ENCODE measurements around the gene GRIK5. TPM values are rescaled to one million over a fixed set of nuclear protein-coding genes. Genes with fewer than 3 reads are reported as not detected.

Gene GRIK5
- total RNA-seq, 1 donor, result 0.18 TPM

- no peak for DNase-seq (ENCODE audit: low read depth)
- TF ChIP-seq, protein P1, sequence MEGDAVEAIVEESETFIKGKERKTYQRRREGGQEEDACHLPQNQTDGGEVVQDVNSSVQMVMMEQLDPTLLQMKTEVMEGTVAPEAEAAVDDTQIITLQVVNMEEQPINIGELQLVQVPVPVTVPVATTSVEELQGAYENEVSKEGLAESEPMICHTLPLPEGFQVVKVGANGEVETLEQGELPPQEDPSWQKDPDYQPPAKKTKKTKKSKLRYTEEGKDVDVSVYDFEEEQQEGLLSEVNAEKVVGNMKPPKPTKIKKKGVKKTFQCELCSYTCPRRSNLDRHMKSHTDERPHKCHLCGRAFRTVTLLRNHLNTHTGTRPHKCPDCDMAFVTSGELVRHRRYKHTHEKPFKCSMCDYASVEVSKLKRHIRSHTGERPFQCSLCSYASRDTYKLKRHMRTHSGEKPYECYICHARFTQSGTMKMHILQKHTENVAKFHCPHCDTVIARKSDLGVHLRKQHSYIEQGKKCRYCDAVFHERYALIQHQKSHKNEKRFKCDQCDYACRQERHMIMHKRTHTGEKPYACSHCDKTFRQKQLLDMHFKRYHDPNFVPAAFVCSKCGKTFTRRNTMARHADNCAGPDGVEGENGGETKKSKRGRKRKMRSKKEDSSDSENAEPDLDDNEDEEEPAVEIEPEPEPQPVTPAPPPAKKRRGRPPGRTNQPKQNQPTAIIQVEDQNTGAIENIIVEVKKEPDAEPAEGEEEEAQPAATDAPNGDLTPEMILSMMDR (IDR thresholded peaks at IDR 0.05; ENCODE audit: insufficient read depth, low read length), result no peak
Observed at GRCh38 chr19:42083537-42083936, 13.5 kb upstream of the GRIK5 start.

GRCh38 chr19:42081584-42082203 is 11.7 kb upstream of the GRIK5 start:
- peak; percentile 56 for DNase-seq (ENCODE audit: low read depth)
- TF ChIP-seq, protein P1 (IDR thresholded peaks at IDR 0.05; ENCODE audit: insufficient read depth, low read length), result peak; percentile 68
- H3K4me3 ChIP-seq (ENCODE audit: low read depth, low read length), result no peak overlapping the region

More at GRCh38 chr19:42083537-42083936, 13.5 kb upstream of the GRIK5 start:
- H3K4me3 ChIP-seq (ENCODE audit: low read depth, low read length), result no peak overlapping the region

DNA sequence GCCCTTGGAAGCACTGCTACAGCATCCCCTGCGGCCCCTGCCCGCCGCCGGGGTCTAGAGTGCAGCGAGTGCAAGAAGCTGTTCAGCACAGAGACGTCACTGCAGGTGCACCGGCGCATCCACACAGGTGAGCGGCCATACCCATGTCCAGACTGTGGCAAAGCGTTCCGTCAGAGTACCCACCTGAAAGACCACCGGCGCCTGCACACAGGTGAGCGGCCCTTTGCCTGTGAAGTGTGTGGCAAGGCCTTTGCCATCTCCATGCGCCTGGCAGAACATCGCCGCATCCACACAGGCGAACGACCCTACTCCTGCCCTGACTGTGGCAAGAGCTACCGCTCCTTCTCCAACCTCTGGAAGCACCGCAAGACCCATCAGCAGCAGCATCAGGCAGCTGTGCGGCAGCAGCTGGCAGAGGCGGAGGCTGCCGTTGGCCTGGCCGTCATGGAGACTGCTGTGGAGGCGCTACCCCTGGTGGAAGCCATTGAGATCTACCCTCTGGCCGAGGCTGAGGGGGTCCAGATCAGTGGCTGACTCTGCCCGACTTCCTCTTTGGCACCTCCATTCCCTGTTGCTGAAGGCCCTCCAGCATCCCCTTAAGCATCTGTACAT is 10.9 kb upstream of the GRIK5 start:
- no peak overlapping the region for H3K4me3 ChIP-seq (ENCODE audit: low read depth, low read length)
- TF ChIP-seq, protein P1 (IDR thresholded peaks at IDR 0.05; ENCODE audit: insufficient read depth, low read length), result no peak
- no peak for DNase-seq (ENCODE audit: low read depth)

DNA sequence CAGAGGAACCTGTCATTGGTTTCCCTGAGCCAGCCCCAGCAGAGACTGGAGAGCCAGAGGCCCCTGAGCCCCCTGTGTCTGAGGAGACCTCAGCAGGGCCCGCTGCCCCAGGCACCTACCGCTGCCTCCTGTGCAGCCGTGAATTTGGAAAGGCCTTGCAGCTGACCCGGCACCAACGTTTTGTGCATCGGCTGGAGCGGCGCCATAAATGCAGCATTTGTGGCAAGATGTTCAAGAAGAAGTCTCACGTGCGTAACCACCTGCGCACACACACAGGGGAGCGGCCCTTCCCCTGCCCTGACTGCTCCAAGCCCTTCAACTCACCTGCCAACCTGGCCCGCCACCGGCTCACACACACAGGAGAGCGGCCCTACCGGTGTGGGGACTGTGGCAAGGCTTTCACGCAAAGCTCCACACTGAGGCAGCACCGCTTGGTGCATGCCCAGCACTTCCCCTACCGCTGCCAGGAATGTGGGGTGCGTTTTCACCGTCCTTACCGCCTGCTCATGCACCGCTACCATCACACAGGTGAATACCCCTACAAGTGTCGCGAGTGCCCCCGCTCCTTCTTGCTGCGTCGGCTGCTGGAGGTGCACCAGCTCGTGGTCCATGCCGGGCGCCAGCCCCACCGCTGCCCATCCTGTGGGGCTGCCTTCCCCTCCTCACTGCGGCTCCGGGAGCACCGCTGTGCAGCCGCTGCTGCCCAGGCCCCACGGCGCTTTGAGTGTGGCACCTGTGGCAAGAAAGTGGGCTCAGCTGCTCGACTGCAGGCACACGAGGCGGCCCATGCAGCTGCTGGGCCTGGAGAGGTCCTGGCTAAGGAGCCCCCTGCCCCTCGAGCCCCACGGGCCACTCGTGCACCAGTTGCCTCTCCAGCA is 10.1 kb upstream of the GRIK5 start:
- no peak for DNase-seq (ENCODE audit: low read depth)
- TF ChIP-seq, protein P1 (IDR thresholded peaks at IDR 0.05; ENCODE audit: insufficient read depth, low read length), result no peak
- no peak overlapping the region for H3K4me3 ChIP-seq (ENCODE audit: low read depth, low read length)

GRCh38 chr19:42079276-42079669 is 9.3 kb upstream of the GRIK5 start:
- TF ChIP-seq, protein P1 (IDR thresholded peaks at IDR 0.05; ENCODE audit: insufficient read depth, low read length), result no peak
- H3K4me3 ChIP-seq (ENCODE audit: low read depth, low read length), result no peak overlapping the region
- DNase-seq (ENCODE audit: low read depth), result no peak

DNA sequence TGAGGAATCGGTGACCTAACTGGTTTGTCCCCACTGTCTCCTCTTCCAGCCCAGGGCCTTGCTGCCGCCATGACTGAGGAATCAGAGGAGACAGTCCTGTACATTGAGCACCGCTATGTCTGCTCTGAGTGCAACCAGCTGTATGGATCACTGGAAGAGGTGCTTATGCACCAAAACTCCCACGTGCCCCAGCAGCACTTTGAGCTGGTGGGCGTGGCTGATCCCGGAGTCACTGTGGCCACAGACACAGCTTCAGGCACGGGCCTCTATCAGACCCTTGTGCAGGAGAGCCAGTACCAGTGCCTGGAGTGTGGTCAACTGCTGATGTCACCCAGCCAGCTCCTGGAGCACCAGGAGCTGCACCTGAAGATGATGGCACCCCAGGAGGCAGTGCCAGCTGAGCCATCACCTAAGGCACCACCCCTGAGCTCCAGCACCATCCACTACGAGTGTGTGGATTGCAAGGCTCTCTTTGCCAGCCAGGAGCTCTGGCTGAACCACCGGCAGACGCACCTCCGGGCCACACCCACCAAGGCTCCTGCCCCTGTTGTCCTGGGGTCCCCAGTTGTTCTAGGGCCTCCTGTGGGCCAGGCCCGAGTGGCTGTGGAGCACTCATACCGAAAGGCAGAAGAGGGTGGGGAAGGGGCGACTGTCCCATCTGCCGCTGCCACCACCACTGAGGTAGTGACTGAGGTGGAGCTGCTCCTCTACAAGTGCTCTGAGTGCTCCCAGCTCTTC is 8.7 kb upstream of the GRIK5 start:
- DNase-seq (ENCODE audit: low read depth), result no peak
- TF ChIP-seq, protein P1 (IDR thresholded peaks at IDR 0.05; ENCODE audit: insufficient read depth, low read length), result no peak

More for the DNA sequence above, 8.7 kb upstream of the GRIK5 start:
- no peak overlapping the region for H3K4me3 ChIP-seq (ENCODE audit: low read depth, low read length)
